Neural cell (in vitro differentiated cells): Measurements from ENCODE around the gene DOCK9.

ENCODE experiments used
- EZH2 ChIP-seq: fragments of 200-600, 300-800 bp; shearing (Covaris generic), sonication (generic); IDR thresholded peaks from 2 replicates; pipeline ENCODE4 v1.6.1; 2014; ENCODE audit warnings: antibody characterized with exemption, low read length, borderline replicate concordance, mild to moderate bottlenecking; ENCODE audit not compliant: insufficient read depth, poor library complexity, severe bottlenecking
- MXI1 ChIP-seq: fragments of 450-650 bp; conservative IDR thresholded peaks from 2 replicates; pipeline ENCODE4 v1.6.1; 2014; ENCODE audit warnings: antibody characterized with exemption, mild to moderate bottlenecking; ENCODE audit not compliant: poor library complexity, severe bottlenecking
- POLR2AphosphoS5 ChIP-seq: IDR thresholded peaks from 2 replicates; pipeline ENCODE4 v1.6.1; 2012
- RAD21 ChIP-seq: fragments of 450-650 bp; conservative IDR thresholded peaks from 2 replicates; pipeline ENCODE4 v1.6.1; 2014; ENCODE audit warnings: antibody characterized with exemption, mild to moderate bottlenecking, moderate library complexity
- REST ChIP-seq: IDR thresholded peaks from 2 replicates; pipeline ENCODE4 v1.6.1; 2012; ENCODE audit warnings: borderline replicate concordance
- SMC3 ChIP-seq: fragments of 450-650 bp; conservative IDR thresholded peaks from 2 replicates; pipeline ENCODE4 v1.6.1; 2014; ENCODE audit warnings: antibody characterized with exemption, mild to moderate bottlenecking, moderate library complexity; ENCODE audit not compliant: poor library complexity
- TAF1 ChIP-seq: IDR thresholded peaks from 2 replicates; pipeline ENCODE4 v1.6.1; 2012; ENCODE audit warnings: low read depth
- TF ChIP-seq, protein P1 (sequence below): fragments of 450-650 bp; IDR thresholded peaks from 2 replicates; pipeline ENCODE4 v1.5.1; 2014; ENCODE audit warnings: antibody characterized with exemption, mild to moderate bottlenecking, moderate library complexity; ENCODE audit not compliant: poor library complexity, severe bottlenecking

- TF ChIP-seq MXI1: no peak
- TF ChIP-seq, protein P1, sequence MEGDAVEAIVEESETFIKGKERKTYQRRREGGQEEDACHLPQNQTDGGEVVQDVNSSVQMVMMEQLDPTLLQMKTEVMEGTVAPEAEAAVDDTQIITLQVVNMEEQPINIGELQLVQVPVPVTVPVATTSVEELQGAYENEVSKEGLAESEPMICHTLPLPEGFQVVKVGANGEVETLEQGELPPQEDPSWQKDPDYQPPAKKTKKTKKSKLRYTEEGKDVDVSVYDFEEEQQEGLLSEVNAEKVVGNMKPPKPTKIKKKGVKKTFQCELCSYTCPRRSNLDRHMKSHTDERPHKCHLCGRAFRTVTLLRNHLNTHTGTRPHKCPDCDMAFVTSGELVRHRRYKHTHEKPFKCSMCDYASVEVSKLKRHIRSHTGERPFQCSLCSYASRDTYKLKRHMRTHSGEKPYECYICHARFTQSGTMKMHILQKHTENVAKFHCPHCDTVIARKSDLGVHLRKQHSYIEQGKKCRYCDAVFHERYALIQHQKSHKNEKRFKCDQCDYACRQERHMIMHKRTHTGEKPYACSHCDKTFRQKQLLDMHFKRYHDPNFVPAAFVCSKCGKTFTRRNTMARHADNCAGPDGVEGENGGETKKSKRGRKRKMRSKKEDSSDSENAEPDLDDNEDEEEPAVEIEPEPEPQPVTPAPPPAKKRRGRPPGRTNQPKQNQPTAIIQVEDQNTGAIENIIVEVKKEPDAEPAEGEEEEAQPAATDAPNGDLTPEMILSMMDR: no peak
- no peak for TF ChIP-seq POLR2AphosphoS5
- TF ChIP-seq REST: no peak
- no peak for TF ChIP-seq SMC3
- TF ChIP-seq TAF1: no peak
- TF ChIP-seq EZH2: no peak
- TF ChIP-seq RAD21: no peak
These were observed 134.4 kb downstream of the DOCK9 start for GRCh38 chr13:98843482-98843877.
